OCI-LY1 (cell line): ENCODE results near the gene CIB1.

Source experiments
- H2AFZ ChIP-seq: fragments of 200-600 bp; sonication (generic), shearing (Covaris generic); 2 replicates; pipeline ENCODE4 v1.6.0; 2014; ENCODE audit warnings: antibody characterized with exemption, mild to moderate bottlenecking, low read length
- H3F3A ChIP-seq: fragments of 200-600 bp; sonication (generic), shearing (Covaris generic); 2 replicates; pipeline ENCODE4 v1.6.0; 2014; ENCODE audit warnings: mild to moderate bottlenecking, antibody characterized with exemption, low read length, moderate library complexity; ENCODE audit not compliant: insufficient read depth
- H3K27ac ChIP-seq: fragments of 200-600 bp; sonication (generic); 2 replicates; pipeline ENCODE4 v1.5.1; 2014; ENCODE audit warnings: low read length, mixed run types, mild to moderate bottlenecking, low read depth; ENCODE audit not compliant: poor library complexity, severe bottlenecking
- H3K27me3 ChIP-seq: fragments of 200-600 bp; sonication (generic); 2 replicates; pipeline ENCODE4 v1.6.0; 2014; ENCODE audit warnings: antibody characterized with exemption, mild to moderate bottlenecking, low read length, moderate library complexity; ENCODE audit not compliant: insufficient read depth
- H3K36me3 ChIP-seq: fragments of 200-600 bp; sonication (generic); 2 replicates; pipeline ENCODE4 v1.6.1; 2014; ENCODE audit warnings: mild to moderate bottlenecking, antibody characterized with exemption, low read length, moderate library complexity, mixed read lengths; ENCODE audit not compliant: insufficient read depth
- H3K4me1 ChIP-seq: fragments of 200-600 bp; sonication (generic); 2 replicates; pipeline ENCODE4 v1.5.1; 2014; ENCODE audit warnings: mild to moderate bottlenecking, low read length, moderate library complexity; ENCODE audit not compliant: insufficient read depth, severe bottlenecking
- H3K4me2 ChIP-seq: fragments of 200-600 bp; sonication (generic), shearing (Covaris generic); 2 replicates; pipeline ENCODE4 v1.6.1; 2014; ENCODE audit warnings: low read length
- H3K4me3 ChIP-seq: fragments of 200-600 bp; sonication (generic); 2 replicates; pipeline ENCODE4 v1.5.1; 2014; ENCODE audit warnings: low read length, low read depth, mild to moderate bottlenecking, mixed read lengths; ENCODE audit not compliant: poor library complexity, severe bottlenecking
- H3K79me2 ChIP-seq: fragments of 200-600 bp; shearing (Covaris generic); 2 replicates; pipeline ENCODE4 v1.6.1; 2016; ENCODE audit warnings: mixed run types, low read length, mixed read lengths; ENCODE audit not compliant: insufficient read depth
- H3K9ac ChIP-seq: fragments of 200-600 bp; sonication (generic), shearing (Covaris generic); 2 replicates; pipeline ENCODE4 v1.6.1; 2014; ENCODE audit warnings: mild to moderate bottlenecking, low read length, mixed read lengths
- H3K9me2 ChIP-seq: fragments of 200-600 bp; sonication (generic), shearing (Covaris generic); 2 replicates; pipeline ENCODE4 v1.6.1; 2014; ENCODE audit warnings: low read depth, mild to moderate bottlenecking, low read length, mixed read lengths
- H3K9me3 ChIP-seq: fragments of 200-600 bp; shearing (Covaris generic); 2 replicates; pipeline ENCODE4 v1.6.1; 2014; ENCODE audit warnings: low read length, mixed read lengths
- H4K20me1 ChIP-seq: fragments of 200-600 bp; sonication (generic), shearing (Covaris generic); 2 replicates; pipeline ENCODE4 v1.6.0; 2016; ENCODE audit warnings: mild to moderate bottlenecking, low read length; ENCODE audit not compliant: insufficient read depth
- EZH2 ChIP-seq: fragments of 200-600 bp; sonication (generic), shearing (Covaris generic); IDR thresholded peaks from 2 replicates; pipeline ENCODE4 v1.8.0; 2017; ENCODE audit warnings: borderline replicate concordance, mixed run types, mild to moderate bottlenecking, antibody characterized with exemption, low read length, moderate library complexity, mixed read lengths
- TF ChIP-seq, protein P1 (sequence below): fragments of 200-600 bp; sonication (generic), shearing (Covaris generic); IDR thresholded peaks from 2 replicates; pipeline ENCODE4 v1.5.1; 2017; ENCODE audit warnings: mild to moderate bottlenecking, antibody characterized with exemption, low read length, moderate library complexity, mixed read lengths

CIB1 gene

DNA sequence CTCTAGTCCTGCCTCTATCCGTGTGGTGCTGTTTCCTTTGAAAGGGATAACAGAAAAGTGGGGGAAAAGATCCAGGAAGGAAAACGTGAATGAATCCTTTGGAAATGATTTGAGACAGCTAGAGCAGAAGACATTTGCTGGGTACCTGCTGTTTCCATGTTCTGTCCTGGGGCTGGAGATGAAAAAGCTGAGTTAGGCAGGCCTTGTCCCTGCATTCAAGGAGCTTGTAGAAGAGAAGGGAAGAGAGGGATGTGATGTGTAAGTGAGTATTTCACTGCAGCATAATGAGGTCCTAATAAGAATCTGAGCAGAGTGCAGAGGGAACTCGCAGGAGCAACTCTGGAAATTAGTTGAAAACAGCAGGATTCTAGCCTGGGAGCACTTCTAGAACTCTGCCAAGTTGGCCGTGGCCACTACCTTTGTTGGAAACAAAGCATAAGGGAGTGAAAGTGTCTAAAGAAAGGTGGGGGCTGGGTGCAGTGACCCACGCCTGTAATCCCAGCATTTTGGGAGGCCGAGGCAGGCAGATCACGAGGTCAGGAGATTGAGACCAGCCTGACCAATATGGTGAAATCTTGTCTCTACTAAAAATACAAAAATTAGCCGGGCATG is 46.4 kb downstream of the CIB1 start:
- TF ChIP-seq, protein P1, sequence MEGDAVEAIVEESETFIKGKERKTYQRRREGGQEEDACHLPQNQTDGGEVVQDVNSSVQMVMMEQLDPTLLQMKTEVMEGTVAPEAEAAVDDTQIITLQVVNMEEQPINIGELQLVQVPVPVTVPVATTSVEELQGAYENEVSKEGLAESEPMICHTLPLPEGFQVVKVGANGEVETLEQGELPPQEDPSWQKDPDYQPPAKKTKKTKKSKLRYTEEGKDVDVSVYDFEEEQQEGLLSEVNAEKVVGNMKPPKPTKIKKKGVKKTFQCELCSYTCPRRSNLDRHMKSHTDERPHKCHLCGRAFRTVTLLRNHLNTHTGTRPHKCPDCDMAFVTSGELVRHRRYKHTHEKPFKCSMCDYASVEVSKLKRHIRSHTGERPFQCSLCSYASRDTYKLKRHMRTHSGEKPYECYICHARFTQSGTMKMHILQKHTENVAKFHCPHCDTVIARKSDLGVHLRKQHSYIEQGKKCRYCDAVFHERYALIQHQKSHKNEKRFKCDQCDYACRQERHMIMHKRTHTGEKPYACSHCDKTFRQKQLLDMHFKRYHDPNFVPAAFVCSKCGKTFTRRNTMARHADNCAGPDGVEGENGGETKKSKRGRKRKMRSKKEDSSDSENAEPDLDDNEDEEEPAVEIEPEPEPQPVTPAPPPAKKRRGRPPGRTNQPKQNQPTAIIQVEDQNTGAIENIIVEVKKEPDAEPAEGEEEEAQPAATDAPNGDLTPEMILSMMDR, result no peak
- TF ChIP-seq EZH2, result no peak
- Histone ChIP-seq H3K4me1 (peaks cover 64% of the 10 kb centered on the region), H3K4me2 (no peak overlapping the region)

DNA sequence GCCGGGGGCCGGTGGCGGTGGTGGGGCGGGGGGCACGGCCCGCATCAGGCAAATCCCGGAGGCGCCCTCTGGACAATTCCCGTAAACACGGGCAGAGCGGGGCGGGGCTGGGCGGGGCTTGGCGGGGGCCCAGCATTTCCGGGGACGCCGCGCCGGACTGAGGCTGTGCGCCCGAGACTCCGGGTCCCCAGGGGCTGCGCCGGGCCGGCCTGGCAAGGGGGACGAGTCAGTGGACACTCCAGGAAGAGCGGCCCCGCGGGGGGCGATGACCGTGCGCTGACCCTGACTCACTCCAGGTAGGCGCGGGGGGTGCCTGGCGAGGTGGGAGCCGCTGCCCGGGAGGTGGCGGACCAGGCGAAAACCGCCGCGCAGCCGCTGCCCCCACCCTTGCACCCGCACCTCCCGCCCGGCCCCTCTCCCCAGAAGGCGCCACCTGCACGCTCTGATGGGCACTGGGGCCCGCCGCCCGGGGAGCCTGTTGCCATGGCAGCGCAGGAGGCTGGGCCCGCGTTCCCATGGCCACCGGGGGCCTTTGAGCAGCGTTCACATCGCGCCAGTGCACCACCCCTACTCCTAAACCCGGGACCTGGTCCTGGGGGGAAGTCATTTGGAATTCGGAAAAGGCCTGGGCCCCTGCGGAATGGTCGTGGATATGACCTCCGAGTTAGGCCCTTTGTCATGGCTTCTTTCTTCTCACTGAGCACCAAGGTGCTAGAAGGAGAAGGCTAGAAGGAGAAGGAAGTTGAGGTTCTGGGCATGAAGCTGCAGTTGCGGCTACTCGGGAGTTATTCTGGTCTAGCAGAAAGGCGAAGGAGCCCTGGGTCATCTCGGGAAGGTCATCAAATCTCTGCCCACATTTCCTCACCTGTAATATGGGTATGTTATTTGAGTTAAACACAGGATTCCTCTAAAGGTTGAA is 48.7 kb downstream of the CIB1 start:
- H3K9me2 ChIP-seq, result no peaks in the 10 kb centered on the region
- peak overlapping the region; percentile 71 for H3K4me3 ChIP-seq
- peak overlapping the region; percentile 85; the same call in 1 of the 2 replicates for H2AFZ ChIP-seq
- H3K27ac ChIP-seq, result peak overlapping the region; percentile 81
- H4K20me1 ChIP-seq, result no peaks in the 10 kb centered on the region
- no peaks in the 10 kb centered on the region for H3K9me3 ChIP-seq
- no peaks in the 10 kb centered on the region for H3K27me3 ChIP-seq
- H3K4me2 ChIP-seq, result peak overlapping the region; percentile 76
- TF ChIP-seq EZH2, result no peak
- TF ChIP-seq, protein P1, result no peak
- H3F3A ChIP-seq, result peaks cover 5% of the 10 kb centered on the region; the same call in 1 of the 2 replicates
- peaks cover 52% of the 10 kb centered on the region for H3K4me1 ChIP-seq
- H3K9ac ChIP-seq, result peak overlapping the region; percentile 58
- H3K36me3 ChIP-seq, result no peaks in the 10 kb centered on the region
- H3K79me2 ChIP-seq, result no peaks in the 10 kb centered on the region

More for the DNA sequence above, 46.4 kb downstream of the CIB1 start:
- H3K9me2 ChIP-seq, result no peaks in the 10 kb centered on the region
- peak overlapping the region; percentile 50 for H3K27ac ChIP-seq
- H3K36me3 ChIP-seq, result no peaks in the 10 kb centered on the region
- H3K79me2 ChIP-seq, result no peaks in the 10 kb centered on the region
- H3F3A ChIP-seq, result 0 out of 2 replicates have a peak, but pooled peaks cover 4% of the 10 kb centered on the region
- no peak overlapping the region for H3K9ac ChIP-seq
- no peak overlapping the region for H3K4me3 ChIP-seq
- H2AFZ ChIP-seq, result no peak overlapping the region
- no peaks in the 10 kb centered on the region for H3K9me3 ChIP-seq
- no peaks in the 10 kb centered on the region for H3K27me3 ChIP-seq
- H4K20me1 ChIP-seq, result no peaks in the 10 kb centered on the region

DNA sequence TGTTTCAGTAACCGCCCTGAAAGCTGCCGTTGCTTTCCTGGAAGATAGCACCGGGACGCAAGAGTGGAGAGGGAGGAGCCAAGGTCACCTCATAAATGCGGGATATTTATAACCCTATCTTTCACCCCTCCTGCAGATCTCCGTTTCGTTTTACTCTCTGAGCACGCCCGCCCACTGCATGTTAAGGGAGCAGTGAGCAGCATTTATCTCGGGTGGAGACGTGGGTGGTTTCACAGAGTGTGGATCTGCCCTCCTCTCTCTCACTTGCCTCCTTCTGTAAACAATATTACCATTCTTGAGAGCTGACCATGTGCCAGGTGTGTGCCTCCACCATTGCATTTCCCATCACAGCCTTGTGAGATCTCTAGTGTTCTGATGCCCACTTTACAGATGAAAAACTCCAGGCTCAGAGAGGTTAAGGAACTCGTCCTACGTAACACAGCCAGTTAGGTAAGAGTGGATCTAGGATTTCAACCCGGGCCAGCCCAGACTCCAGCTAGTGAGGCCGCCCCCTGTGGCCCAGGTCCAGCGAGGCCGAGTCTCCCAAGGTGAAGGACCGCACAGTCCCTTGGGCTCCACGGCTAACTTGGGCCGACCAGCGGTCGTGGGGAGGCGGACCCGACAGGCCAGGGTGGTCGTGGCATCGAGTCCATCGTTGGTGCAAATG is 49.5 kb downstream of the CIB1 start:
- TF ChIP-seq EZH2, result no peak
- TF ChIP-seq, protein P1, result no peak
- H3K4me2 ChIP-seq, result peak overlapping the region; percentile 76
- no peaks in the 10 kb centered on the region for H3K9me3 ChIP-seq
- H3K27me3 ChIP-seq, result no peaks in the 10 kb centered on the region
- no peaks in the 10 kb centered on the region for H3K36me3 ChIP-seq
- H3F3A ChIP-seq, result peaks cover 5% of the 10 kb centered on the region; the same call in 1 of the 2 replicates
- no peaks in the 10 kb centered on the region for H4K20me1 ChIP-seq
- H3K9me2 ChIP-seq, result no peaks in the 10 kb centered on the region
- H3K4me1 ChIP-seq, result peaks cover 46% of the 10 kb centered on the region
- peak overlapping the region; percentile 58 for H3K9ac ChIP-seq
- H3K79me2 ChIP-seq, result no peaks in the 10 kb centered on the region
- H2AFZ ChIP-seq, result peak overlapping the region; percentile 85
- peak overlapping the region; percentile 81 for H3K27ac ChIP-seq
- H3K4me3 ChIP-seq, result peak overlapping the region; percentile 71
